HepG2 (cell line): ENCODE measurements around the gene CERS6. TPM values are rescaled to one million over a fixed set of nuclear protein-coding genes. Genes with fewer than 3 reads are reported as not detected.
A peak's percentile ranks its signal among the peaks of the same experiment; 100 is the strongest.

Experiments
- ATAC-seq: fragments of 200-7000 bp; cut with Tn5 transposase; 3 replicates; pipeline ENCODE4 v1.9.1; 2020; ENCODE audit warnings: mild to moderate bottlenecking, moderate library complexity
- BruUV-seq: library from RNA; stranded (reverse); fragments of 400-500 nt; replicated peaks from 2 replicates; lab custom pipeline; 2021; lab: Mats Ljungman, UMichigan
- CTCF ChIA-PET: fragments of 300-600 bp; formaldehyde crosslinking; extraction: SDS; loops from one replicate; lab custom pipeline; 2021; ENCODE audit warnings: low total read pairs, inconsistent platforms, low intra/inter-chr PET ratio; lab: Yijun Ruan, JAX
- POLR2A ChIA-PET: fragments of 350-600 bp; sonication (Branson Sonifier 250); formaldehyde crosslinking; loops from one replicate; lab custom pipeline; 2020; ENCODE audit warnings: antibody characterized with exemption, inconsistent platforms; lab: Yijun Ruan, JAX
- DNase-seq: peaks from one replicate; pipeline ENCODE4 v3.0.0-alpha.2; 2015; ENCODE audit warnings: low spot score
- FAIRE-seq: peaks from 3 replicates; lab custom pipeline; 2011; peaks lifted over from hg19 to GRCh38; lab: Jason Lieb, UNC
- H2AFZ ChIP-seq: one replicate; pipeline ENCODE4 v1.6.1; 2011; ENCODE audit warnings: low read length, inconsistent platforms
- H3K27ac ChIP-seq: fragments of 300-600 bp; 3 replicates; pipeline ENCODE4 v1.8.0; 2011; ENCODE audit warnings: mixed run types, mild to moderate bottlenecking, mixed read lengths, low read length, inconsistent platforms; ENCODE audit not compliant: insufficient read depth; ENCODE audit errors: extremely low read length
- H3K27me3 ChIP-seq, 2 experiments: fragments of 200-600 bp in 1 of 2; 2 replicates in 1 of 2; 3 replicates in 1 of 2; pipeline versions ENCODE4 v1.6.0 to v1.8.0; 2011; ENCODE audit warnings: low read length in 2 of 2, mild to moderate bottlenecking in 2 of 2, moderate library complexity in 2 of 2, inconsistent platforms in 1 of 2; ENCODE audit not compliant: insufficient read depth in 2 of 2, control insufficient read depth in 1 of 2
- H3K36me3 ChIP-seq, 2 experiments: fragments of 200-600 bp in 1 of 2; replicated peaks in 1 of 2; 2 replicates in 1 of 2; 3 replicates in 1 of 2; pipeline versions ENCODE4 v1.5.1 to v1.8.0; 2011; ENCODE audit warnings: low read length in 2 of 2, inconsistent platforms in 1 of 2; ENCODE audit not compliant: insufficient read depth in 2 of 2, control insufficient read depth in 1 of 2
- H3K4me1 ChIP-seq: 2 replicates; pipeline ENCODE4 v1.5.1; 2012; ENCODE audit warnings: low read length, inconsistent platforms; ENCODE audit not compliant: insufficient read depth
- H3K4me2 ChIP-seq: 2 replicates; pipeline ENCODE4 v1.6.0; 2011; ENCODE audit warnings: low read depth, low read length, inconsistent platforms
- H3K4me3 ChIP-seq, 3 experiments: fragments of 200-600 bp in 1 of 3; sonication (generic), shearing (Covaris generic) in 1 of 3; replicated peaks in 1 of 3; 2 replicates each; pipeline ENCODE4 v1.5.1; 2011 to 2016; ENCODE audit warnings: low read length in 3 of 3, inconsistent platforms in 2 of 3, low read depth in 2 of 3, mild to moderate bottlenecking in 2 of 3, control low read depth in 1 of 3, mixed read lengths in 1 of 3; ENCODE audit not compliant: insufficient read depth in 1 of 3
- H3K79me2 ChIP-seq: one replicate; pipeline ENCODE4 v1.6.1; 2011; ENCODE audit warnings: low read length, inconsistent platforms; ENCODE audit not compliant: insufficient read depth
- H3K9ac ChIP-seq: 2 replicates; pipeline ENCODE4 v1.6.0; 2011; ENCODE audit warnings: mild to moderate bottlenecking, low read depth, low read length, inconsistent platforms; ENCODE audit not compliant: insufficient read depth
- H3K9me3 ChIP-seq: 2 replicates; pipeline ENCODE4 v1.5.1; 2012; ENCODE audit warnings: mild to moderate bottlenecking, low read length
- H4K20me1 ChIP-seq: 2 replicates; pipeline ENCODE4 v1.6.0; 2011; ENCODE audit warnings: inconsistent platforms, mild to moderate bottlenecking, low read length, moderate library complexity; ENCODE audit not compliant: insufficient read depth
- BHLHE40 ChIP-seq: IDR thresholded peaks from 2 replicates; pipeline ENCODE4 v1.6.1; 2011; ENCODE audit warnings: low read length, improper control_type of control experiment
- EZH2 ChIP-seq: conservative IDR thresholded peaks from 2 replicates; pipeline ENCODE4 v1.6.1; 2012; ENCODE audit warnings: mild to moderate bottlenecking, low read depth, low read length, moderate library complexity
- KLF9 ChIP-seq: IDR thresholded peaks from 2 replicates; pipeline ENCODE4 v1.6.1; 2016; ENCODE audit warnings: low read depth
- MAFF ChIP-seq: IDR thresholded peaks from 2 replicates; pipeline ENCODE4 v1.6.1; 2011; ENCODE audit warnings: low read depth, low read length, improper control_type of control experiment
- MAFG ChIP-seq: sonication (generic); formaldehyde crosslinking; IDR thresholded peaks from 2 replicates; pipeline ENCODE4 v1.5.1; 2020; ENCODE audit warnings: mild to moderate bottlenecking, missing genetic modification reagents
- MAFK ChIP-seq, 2 experiments: IDR thresholded peaks in 1 of 2; conservative IDR thresholded peaks in 1 of 2; 2 replicates each; pipeline ENCODE4 v1.6.1; 2011; ENCODE audit warnings: improper control_type of control experiment in 2 of 2, low read length in 2 of 2
- NFE2L1 ChIP-seq: sonication (generic); formaldehyde crosslinking; IDR thresholded peaks from 2 replicates; pipeline ENCODE4 v1.4.0; 2020; ENCODE audit warnings: missing genetic modification reagents, mild to moderate bottlenecking, borderline replicate concordance
- ONECUT2 ChIP-seq: sonication (generic); formaldehyde crosslinking; IDR thresholded peaks from 2 replicates; pipeline ENCODE4 v1.4.0; 2020; ENCODE audit warnings: missing genetic modification reagents
- PRDM4 ChIP-seq: sonication (generic); formaldehyde crosslinking; IDR thresholded peaks from 2 replicates; pipeline ENCODE4 v1.9.0; 2021; ENCODE audit warnings: missing genetic modification reagents, borderline replicate concordance
- ZMAT3 ChIP-seq: sonication (generic); formaldehyde crosslinking; conservative IDR thresholded peaks from 2 replicates; pipeline ENCODE4 v1.7.0; 2021; ENCODE audit warnings: missing genetic modification reagents
- ZNF740 ChIP-seq: sonication (generic); formaldehyde crosslinking; IDR thresholded peaks from 2 replicates; pipeline ENCODE4 v1.4.0; 2020; ENCODE audit warnings: missing genetic modification reagents
- WGBS: methylation state at CpG from one replicate; pipeline ENCODE4 v1.1.6; 2017; ENCODE audit warnings: low lambda C conversion rate; 5-methylcytosine and 5-hydroxymethylcytosine counted together
- in situ Hi-C: cut with HindIII; loops from 2 replicates; pipeline ENCODE4 v1.10.0; 2017; ENCODE audit warnings: low pct_unique_long_range_greater_than_20kb; ENCODE audit not compliant: extremely low pct_ligation_motif_present
- intact Hi-C: fragments of 100-400 bp; cut with micrococcal nuclease; formaldehyde crosslinking; loops from one replicate; pipeline ENCODE4 v1.10.0; 2022; ENCODE audit not compliant: unreplicated experiment
- polyA plus RNA-seq, 8 experiments: library from polyadenylated mRNA; depleted of rRNA in 3 of 8; stranded (reverse) in 7 of 8; unstranded in 1 of 8; fragments of >200 nt; fragmentation: Illumina TruSeq in 4 of 8; extraction: Trizol in 4 of 8; gene quantifications; 2 replicates each; pipeline versions ENCODE4 v1.2.1 to v1.2.3, GENCODE V29; 2011 to 2016; ENCODE audit warnings: low read depth in 4 of 8, missing spikeins in 1 of 8, mixed read lengths in 1 of 8; ENCODE audit not compliant: insufficient read depth in 1 of 8
- total RNA-seq, 5 experiments: library from RNA; depleted of rRNA; stranded (reverse); fragments of >200 nt; fragmentation: Illumina TruSeq; extraction: Trizol; gene quantifications; 2 replicates each; pipeline ENCODE4 v1.2.3, GENCODE V29; 2016; ENCODE audit warnings: low read depth in 1 of 5
- TF ChIP-seq, protein P1 (sequence below): sonication (generic); formaldehyde crosslinking; IDR thresholded peaks from 2 replicates; pipeline ENCODE4 v1.4.0; 2020; ENCODE audit warnings: missing genetic modification reagents, mild to moderate bottlenecking, borderline replicate concordance

Gene CERS6
- total and polyA plus RNA-seq, 2 of the 13 experiments (the other 11 are each of a cell fraction or from before 2014, with no cell fraction given): 10.1 to 20.3 TPM

DNA sequence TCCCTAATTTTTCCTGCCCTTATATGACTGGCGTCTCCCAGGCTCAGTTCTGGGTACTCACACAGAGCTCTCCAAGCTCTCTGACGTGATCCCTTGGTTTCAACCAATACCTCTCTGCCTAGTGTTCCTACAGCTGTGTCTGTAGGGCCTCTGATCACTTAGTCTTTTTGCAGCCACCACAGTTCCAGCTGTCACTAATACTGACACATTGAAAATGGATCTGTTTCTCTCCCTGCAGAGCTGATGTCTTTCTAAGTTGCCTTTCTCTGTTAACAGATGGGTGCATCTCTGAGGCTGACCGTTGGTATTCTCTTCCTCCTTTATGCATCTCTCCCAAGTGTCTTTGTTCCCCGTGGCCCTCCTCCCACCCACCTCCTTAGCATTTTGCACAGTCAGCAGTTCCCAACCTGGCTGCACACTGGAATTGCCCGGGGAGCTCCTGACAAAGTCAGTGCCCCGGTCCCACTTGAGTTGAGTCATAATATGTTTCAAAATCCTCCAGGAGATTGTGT is 62.5 kb downstream of the CERS6 start:
- Histone ChIP-seq H2AFZ (no peak overlapping the region), H3K9ac (no peak overlapping the region), H3K9me3 (no peaks in the 10 kb centered on the region), H3K27ac (no peak overlapping the region), H4K20me1 (no peaks in the 10 kb centered on the region), H3K4me2 (no peak overlapping the region), H3K79me2 (peaks cover 33% of the 10 kb centered on the region), H3K4me1 (no peaks in the 10 kb centered on the region), H3K36me3 (no peaks in the 10 kb centered on the region), H3K27me3 (no peaks in the 10 kb centered on the region)
- BruUV-seq: no TSS peak
- in situ Hi-C loops (no loop called here), intact Hi-C loops (no loop called here)
- DNase-seq: no peak
- FAIRE-seq: no peak
- ATAC-seq: peak; percentile 36; the same call in 2 of the 3 replicates
- WGBS: 73% methylated on average over 6 of the region's 6 CpGs
- CTCF ChIA-PET: no interaction called here
- POLR2A ChIA-PET: no interaction called here
- TF ChIP-seq EZH2 (no peak), NFE2L1 (CRISPR knock-in tag) (no peak), MAFG (CRISPR knock-in tag) (0 out of 2 replicates have a peak, but pooled peaks have one; percentile 13), MAFK (conservative IDR thresholded peaks at IDR 0.05 in 1 of 2, IDR thresholded peaks at IDR 0.05 in 1 of 2; ENCODE audit: low read length in 2 of 2) (peak; percentile 99), MAFF (peak; percentile 99), BHLHE40 (no peak)
- TF ChIP-seq, all 625 proteins: peak for 3
- no peak overlapping the region for H3K4me3 ChIP-seq

DNA sequence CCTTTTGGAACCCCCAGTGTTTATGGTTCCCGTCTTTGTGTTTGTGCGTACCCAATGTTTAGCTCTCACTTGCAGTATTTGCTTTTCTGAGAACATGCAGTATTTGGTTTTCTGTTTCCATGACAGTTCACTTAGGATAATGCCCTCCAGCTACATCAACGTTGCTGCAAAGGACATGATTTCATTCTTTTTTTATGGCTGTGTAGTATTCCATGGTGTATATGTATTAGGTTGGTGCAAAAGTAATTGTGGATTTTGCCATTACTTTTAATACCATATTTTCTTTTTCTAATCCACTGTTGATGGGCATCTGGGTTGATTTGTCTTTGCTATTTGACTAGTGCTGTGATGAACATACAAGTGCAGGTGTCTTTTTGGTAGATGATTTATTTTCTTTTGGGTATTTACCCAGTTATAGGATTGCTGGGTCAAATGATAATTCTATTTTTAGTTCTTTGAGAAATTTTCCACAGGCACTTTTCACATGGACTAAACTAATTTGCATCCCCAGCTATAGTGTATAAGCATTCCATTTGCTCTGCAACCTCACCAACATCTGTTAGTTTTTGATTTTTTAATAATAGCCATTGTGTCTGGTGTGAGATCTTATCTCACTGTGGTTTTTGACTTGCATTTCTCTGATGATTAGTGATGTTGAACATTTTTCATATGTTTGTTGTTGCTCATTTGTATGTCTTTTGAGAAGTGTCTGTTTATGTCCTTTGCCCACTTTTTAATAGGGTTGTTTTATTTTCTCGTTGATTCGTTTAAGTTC is 63.6 kb downstream of the CERS6 start:
- WGBS: 90% methylated on average over 5 of the region's 5 CpGs
- TF ChIP-seq KLF9 (CRISPR knock-in tag): no peak
- TF ChIP-seq MAFG (CRISPR knock-in tag): no peak
- TF ChIP-seq, protein P1, sequence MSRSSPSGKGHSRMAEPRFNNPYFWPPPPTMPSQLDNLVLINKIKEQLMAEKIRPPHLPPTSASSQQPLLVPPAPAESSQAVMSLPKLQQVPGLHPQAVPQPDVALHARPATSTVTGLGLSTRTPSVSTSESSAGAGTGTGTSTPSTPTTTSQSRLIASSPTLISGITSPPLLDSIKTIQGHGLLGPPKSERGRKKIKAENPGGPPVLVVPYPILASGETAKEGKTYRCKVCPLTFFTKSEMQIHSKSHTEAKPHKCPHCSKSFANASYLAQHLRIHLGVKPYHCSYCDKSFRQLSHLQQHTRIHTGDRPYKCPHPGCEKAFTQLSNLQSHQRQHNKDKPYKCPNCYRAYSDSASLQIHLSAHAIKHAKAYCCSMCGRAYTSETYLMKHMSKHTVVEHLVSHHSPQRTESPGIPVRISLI (CRISPR knock-in tag): no peak
- no peak for TF ChIP-seq PRDM4
- no peak for TF ChIP-seq ONECUT2 (CRISPR knock-in tag)
- no peak for TF ChIP-seq ZNF740
- TF ChIP-seq ZMAT3: no peak

More for the DNA sequence above, 63.6 kb downstream of the CERS6 start:
- POLR2A ChIA-PET: interaction anchor here (0.7 kb wide), 1 partner anchor 274 kb away, joined by 3 read pairs; no protein-coding TSS in a partner anchor
- Histone ChIP-seq H3K9me3 (no peaks in the 10 kb centered on the region), H3K36me3 (no peaks in the 10 kb centered on the region), H3K4me3 (no peak overlapping the region), H3K79me2 (peaks cover 37% of the 10 kb centered on the region), H2AFZ (no peak overlapping the region), H4K20me1 (no peaks in the 10 kb centered on the region), H3K4me2 (no peak overlapping the region), H3K4me1 (no peaks in the 10 kb centered on the region), H3K27me3 (no peaks in the 10 kb centered on the region), H3K9ac (no peak overlapping the region), H3K27ac (no peak overlapping the region)
- peak; percentile 21 for FAIRE-seq
- CTCF ChIA-PET: no interaction called here
- DNase-seq: no peak
- no peak for ATAC-seq
- no TSS peak for BruUV-seq
- intact Hi-C loops (no loop called here), in situ Hi-C loops (no loop called here)
